ENCODE results near the gene MED7.

DNA sequence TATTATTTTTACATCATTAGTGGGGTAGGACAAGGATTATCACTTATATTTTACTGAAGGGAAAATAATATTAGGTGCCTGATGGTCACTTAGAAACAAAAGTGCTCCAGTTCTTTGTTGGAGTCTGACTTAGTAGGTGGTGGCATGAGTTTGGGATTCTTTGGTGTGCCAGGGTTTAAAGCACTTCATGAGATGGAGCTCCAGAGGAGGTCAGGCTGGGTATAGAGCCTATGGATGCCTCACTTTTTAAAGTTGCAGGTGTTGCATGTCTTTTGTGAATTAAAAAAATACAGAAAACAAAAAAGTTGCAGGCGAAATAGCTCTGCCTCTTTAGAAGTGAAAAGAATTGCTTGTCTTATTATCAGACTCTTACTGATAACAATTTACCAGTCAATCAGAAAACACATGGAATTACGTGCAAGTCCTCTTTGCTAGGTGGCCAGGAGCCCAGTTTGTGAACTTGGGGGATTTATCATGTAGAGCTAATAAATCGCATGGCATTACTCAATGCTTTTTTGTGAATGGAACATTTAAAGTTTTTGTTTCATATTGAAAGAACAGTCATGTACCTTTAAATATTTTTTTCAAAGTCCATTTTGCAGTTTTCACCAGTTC, 39.6 kb upstream of the MED7 start:
- TF ChIP-seq, protein P1, sequence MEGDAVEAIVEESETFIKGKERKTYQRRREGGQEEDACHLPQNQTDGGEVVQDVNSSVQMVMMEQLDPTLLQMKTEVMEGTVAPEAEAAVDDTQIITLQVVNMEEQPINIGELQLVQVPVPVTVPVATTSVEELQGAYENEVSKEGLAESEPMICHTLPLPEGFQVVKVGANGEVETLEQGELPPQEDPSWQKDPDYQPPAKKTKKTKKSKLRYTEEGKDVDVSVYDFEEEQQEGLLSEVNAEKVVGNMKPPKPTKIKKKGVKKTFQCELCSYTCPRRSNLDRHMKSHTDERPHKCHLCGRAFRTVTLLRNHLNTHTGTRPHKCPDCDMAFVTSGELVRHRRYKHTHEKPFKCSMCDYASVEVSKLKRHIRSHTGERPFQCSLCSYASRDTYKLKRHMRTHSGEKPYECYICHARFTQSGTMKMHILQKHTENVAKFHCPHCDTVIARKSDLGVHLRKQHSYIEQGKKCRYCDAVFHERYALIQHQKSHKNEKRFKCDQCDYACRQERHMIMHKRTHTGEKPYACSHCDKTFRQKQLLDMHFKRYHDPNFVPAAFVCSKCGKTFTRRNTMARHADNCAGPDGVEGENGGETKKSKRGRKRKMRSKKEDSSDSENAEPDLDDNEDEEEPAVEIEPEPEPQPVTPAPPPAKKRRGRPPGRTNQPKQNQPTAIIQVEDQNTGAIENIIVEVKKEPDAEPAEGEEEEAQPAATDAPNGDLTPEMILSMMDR (IDR thresholded peaks at IDR 0.05): no peak
- no peak for TF ChIP-seq POLR2A (IDR thresholded peaks at IDR 0.05)
